Measurements from ENCODE around the gene UNC80. TPM values are rescaled to one million over a fixed set of nuclear protein-coding genes. Genes with fewer than 3 reads are reported as not detected.

UNC80 gene
- total RNA-seq, 4 donors from 2014 or later = 0.04 to 0.80 (median 0.21) TPM; not detected in 1

GRCh38 chr2:209823484-209823883 lies 51.9 kb downstream of the UNC80 start:
- TF ChIP-seq CTCF (IDR thresholded peaks at IDR 0.05) = no peak
- no peak for TF ChIP-seq POLR2AphosphoS5 (IDR thresholded peaks at IDR 0.05)
- no peak for TF ChIP-seq EP300 (IDR thresholded peaks at IDR 0.05)
- no peak for TF ChIP-seq POLR2A (IDR thresholded peaks at IDR 0.05)
- Histone ChIP-seq H3K4me1 (no peaks in the 10 kb centered on the region), H3K36me3 (no peaks in the 10 kb centered on the region), H3K9me3 (no peaks in the 10 kb centered on the region), H3K27ac (no peak overlapping the region), H3K4me3 (no peak overlapping the region), H3K27me3 (no peaks in the 10 kb centered on the region)
- 92% methylated on average over 3 of the region's 3 CpGs for WGBS
- DNase-seq (ENCODE audit: low spot score in 2 of 2) = no peak

- no peaks in the 10 kb centered on the region for H3K4me1 ChIP-seq
- 94% methylated on average over 1 of the region's 1 CpG for WGBS
These were observed 52.8 kb downstream of the UNC80 start for GRCh38 chr2:209824391-209824790.

GRCh38 chr2:209830722-209831465 lies 59.3 kb downstream of the UNC80 start:
- Histone ChIP-seq H3K27ac (no peak overlapping the region), H3K4me1 (no peaks in the 10 kb centered on the region), H3K9me3 (no peaks in the 10 kb centered on the region), H3K4me3 (no peak overlapping the region), H3K27me3 (peaks cover 2% of the 10 kb centered on the region), H3K36me3 (no peaks in the 10 kb centered on the region)
- no peak for TF ChIP-seq CTCF (IDR thresholded peaks at IDR 0.05)
- no peak for TF ChIP-seq POLR2A (IDR thresholded peaks at IDR 0.05)
- TF ChIP-seq EP300 (IDR thresholded peaks at IDR 0.05) = no peak
- TF ChIP-seq POLR2AphosphoS5 (IDR thresholded peaks at IDR 0.05) = no peak
- WGBS = 79% methylated on average over 4 of the region's 4 CpGs
- no peak for DNase-seq (ENCODE audit: low spot score in 2 of 2)

More at GRCh38 chr2:209824391-209824790, 52.8 kb downstream of the UNC80 start:
- no peaks in the 10 kb centered on the region for H3K27me3 ChIP-seq
- H3K36me3 ChIP-seq = no peaks in the 10 kb centered on the region
- no peak overlapping the region for H3K4me3 ChIP-seq
- no peak overlapping the region for H3K27ac ChIP-seq
- no peak for TF ChIP-seq CTCF (IDR thresholded peaks at IDR 0.05)
- no peak for TF ChIP-seq POLR2A (IDR thresholded peaks at IDR 0.05)
- TF ChIP-seq EP300 (IDR thresholded peaks at IDR 0.05) = no peak
- TF ChIP-seq POLR2AphosphoS5 (IDR thresholded peaks at IDR 0.05) = no peak
- DNase-seq (ENCODE audit: low spot score in 2 of 2) = no peak
- H3K9me3 ChIP-seq = no peaks in the 10 kb centered on the region

- Histone ChIP-seq H3K27me3 (peaks cover 2% of the 10 kb centered on the region), H3K27ac (no peak overlapping the region), H3K9me3 (no peaks in the 10 kb centered on the region), H3K36me3 (no peaks in the 10 kb centered on the region), H3K4me1 (no peaks in the 10 kb centered on the region), H3K4me3 (no peak overlapping the region)
- TF ChIP-seq POLR2AphosphoS5 (IDR thresholded peaks at IDR 0.05) = no peak
- TF ChIP-seq EP300 (IDR thresholded peaks at IDR 0.05) = no peak
- TF ChIP-seq POLR2A (IDR thresholded peaks at IDR 0.05) = no peak
- no peak for TF ChIP-seq CTCF (IDR thresholded peaks at IDR 0.05)
- WGBS = 75% methylated on average over 5 of the region's 5 CpGs
- DNase-seq (ENCODE audit: low spot score in 2 of 2) = no peak
These were observed 63.1 kb downstream of the UNC80 start for GRCh38 chr2:209834767-209835166.

GRCh38 chr2:209840434-209840833 lies 68.8 kb downstream of the UNC80 start:
- no peaks in the 10 kb centered on the region for H3K4me1 ChIP-seq
- 39% methylated on average over 3 of the region's 3 CpGs for WGBS
- no peak for DNase-seq (ENCODE audit: low spot score in 2 of 2)
- no peaks in the 10 kb centered on the region for H3K9me3 ChIP-seq
- no peak overlapping the region for H3K4me3 ChIP-seq
- no peak overlapping the region for H3K27ac ChIP-seq
- H3K27me3 ChIP-seq = no peaks in the 10 kb centered on the region
- H3K36me3 ChIP-seq = no peaks in the 10 kb centered on the region
- no peak for TF ChIP-seq EP300 (IDR thresholded peaks at IDR 0.05)
- TF ChIP-seq POLR2AphosphoS5 (IDR thresholded peaks at IDR 0.05) = no peak
- no peak for TF ChIP-seq CTCF (IDR thresholded peaks at IDR 0.05)
- TF ChIP-seq POLR2A (IDR thresholded peaks at IDR 0.05) = no peak
